ENCODE results near the gene METTL8. TPM values are rescaled to one million over a fixed set of nuclear protein-coding genes. Genes with fewer than 3 reads are reported as not detected.
A peak's percentile ranks its signal among the peaks of the same experiment; 100 is the strongest.

Gene METTL8
- total and polyA plus RNA-seq, 9 donors: 8.0 to 17.6 (median 12.4) TPM

DNA sequence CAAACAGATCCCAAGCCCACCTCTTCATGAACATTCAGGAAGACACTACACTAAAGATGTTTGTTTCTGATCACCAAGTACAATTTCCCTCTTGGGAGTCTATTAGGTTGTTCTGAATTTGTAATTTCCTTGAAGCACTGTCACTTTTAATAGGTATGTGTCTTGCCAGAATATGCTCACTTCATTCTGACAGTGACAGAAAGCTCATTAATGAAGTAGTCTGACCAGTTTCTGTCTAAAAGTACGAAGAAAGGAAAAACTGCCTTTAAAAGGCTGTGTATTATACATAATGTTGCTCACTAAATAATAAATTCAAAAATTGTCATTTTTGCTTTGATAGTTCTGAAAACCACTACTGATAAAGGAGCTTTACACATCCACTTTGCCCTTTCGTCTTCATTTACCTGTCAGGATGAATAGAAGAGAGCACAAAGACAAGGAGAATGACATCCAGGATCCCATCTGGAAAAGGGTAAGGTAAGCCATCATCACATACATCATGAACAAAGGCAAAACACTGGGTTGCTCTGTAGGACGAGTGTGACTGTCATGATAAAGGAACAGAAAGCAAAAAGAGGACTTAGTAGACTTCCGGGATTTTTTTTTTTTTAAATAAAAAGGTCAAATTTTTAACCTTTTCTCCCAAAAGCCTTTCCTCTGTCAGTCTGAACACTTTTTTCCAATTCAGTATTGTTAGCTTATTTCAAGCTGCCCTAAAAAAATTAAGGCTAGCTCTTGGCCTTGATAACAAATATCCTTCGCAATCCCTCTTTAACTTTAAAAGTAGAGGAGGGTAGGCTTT, 103.4 kb downstream of the METTL8 start:
- DNase-seq: no peak
- Histone ChIP-seq H3K36me3 (ENCODE audit: control insufficient read depth, insufficient read depth, low read length) (no peaks in the 10 kb centered on the region), H3K9me3 (replicated peaks; ENCODE audit: control insufficient read depth, low read depth, low read length) (no peaks in the 10 kb centered on the region), H3K4me1 (ENCODE audit: control insufficient read depth, insufficient read depth, low read length) (peaks cover 2% of the 10 kb centered on the region), H3K27ac (ENCODE audit: low read length) (no peak overlapping the region), H3K27me3 (ENCODE audit: control insufficient read depth, insufficient read depth, low read length) (no peaks in the 10 kb centered on the region), H3K4me3 (ENCODE audit: low read length) (no peak overlapping the region)
- WGBS (ENCODE audit: insufficient coverage): no CpG with 5 or more reads among the region's 5 CpGs

DNA sequence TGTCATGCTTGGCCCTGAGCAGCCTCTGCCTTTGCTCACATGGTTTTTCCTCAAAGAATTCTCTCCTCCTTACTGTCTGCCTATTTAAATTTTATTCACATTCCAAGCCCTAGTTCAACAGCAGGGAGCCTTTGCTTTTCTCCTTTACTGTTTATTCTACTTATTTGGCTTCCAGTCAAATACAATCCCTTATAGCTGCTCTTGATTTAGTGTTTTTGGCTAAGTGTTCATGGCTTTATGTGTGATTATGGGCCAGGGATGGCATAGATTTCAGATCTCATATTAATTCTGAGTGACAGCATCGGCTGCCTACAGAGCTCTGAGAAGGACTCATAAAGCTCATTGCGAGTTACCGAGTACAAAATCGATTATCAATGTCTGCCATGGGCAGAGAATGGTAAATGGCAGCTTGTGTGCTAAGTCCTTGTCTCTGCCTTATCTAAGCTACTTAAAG, 106.7 kb downstream of the METTL8 start:
- no peaks in the 10 kb centered on the region for H3K9me3 ChIP-seq (replicated peaks; ENCODE audit: control insufficient read depth, low read depth, low read length)
- no peaks in the 10 kb centered on the region for H3K4me1 ChIP-seq (ENCODE audit: control insufficient read depth, insufficient read depth, low read length)
- no peaks in the 10 kb centered on the region for H3K27me3 ChIP-seq (ENCODE audit: control insufficient read depth, insufficient read depth, low read length)
- H3K27ac ChIP-seq (ENCODE audit: low read length): no peak overlapping the region
- 77% methylated on average over 2 of the region's 4 CpGs for whole genome bisulfite sequencing (ENCODE audit: insufficient coverage)
- peaks cover 1% of the 10 kb centered on the region for H3K36me3 ChIP-seq (ENCODE audit: control insufficient read depth, insufficient read depth, low read length)
- no peak for DNase-seq
- no peak overlapping the region for H3K4me3 ChIP-seq (ENCODE audit: low read length)

GRCh38 chr2:171325886-171326585, 107.8 kb downstream of the METTL8 start:
- no peaks in the 10 kb centered on the region for H3K27me3 ChIP-seq (ENCODE audit: control insufficient read depth, insufficient read depth, low read length)
- 100% methylated on average over 1 of the region's 4 CpGs for WGBS (ENCODE audit: insufficient coverage)
- no peak overlapping the region for H3K4me3 ChIP-seq (ENCODE audit: low read length)
- no peaks in the 10 kb centered on the region for H3K4me1 ChIP-seq (ENCODE audit: control insufficient read depth, insufficient read depth, low read length)
- DNase-seq: no peak
- H3K9me3 ChIP-seq (replicated peaks; ENCODE audit: control insufficient read depth, low read depth, low read length): no peaks in the 10 kb centered on the region
- peaks cover 2% of the 10 kb centered on the region for H3K36me3 ChIP-seq (ENCODE audit: control insufficient read depth, insufficient read depth, low read length)
- H3K27ac ChIP-seq (ENCODE audit: low read length): no peak overlapping the region

GRCh38 chr2:171323971-171324528, 109.7 kb downstream of the METTL8 start:
- H3K4me1 ChIP-seq (ENCODE audit: control insufficient read depth, insufficient read depth, low read length): no peaks in the 10 kb centered on the region
- whole genome bisulfite sequencing (ENCODE audit: insufficient coverage): no CpG with 5 or more reads among the region's 5 CpGs
- H3K9me3 ChIP-seq (replicated peaks; ENCODE audit: control insufficient read depth, low read depth, low read length): no peaks in the 10 kb centered on the region
- no peak for DNase-seq
- no peaks in the 10 kb centered on the region for H3K27me3 ChIP-seq (ENCODE audit: control insufficient read depth, insufficient read depth, low read length)
- peaks cover 2% of the 10 kb centered on the region for H3K36me3 ChIP-seq (ENCODE audit: control insufficient read depth, insufficient read depth, low read length)
- no peak overlapping the region for H3K27ac ChIP-seq (ENCODE audit: low read length)
- H3K4me3 ChIP-seq (ENCODE audit: low read length): no peak overlapping the region

DNA sequence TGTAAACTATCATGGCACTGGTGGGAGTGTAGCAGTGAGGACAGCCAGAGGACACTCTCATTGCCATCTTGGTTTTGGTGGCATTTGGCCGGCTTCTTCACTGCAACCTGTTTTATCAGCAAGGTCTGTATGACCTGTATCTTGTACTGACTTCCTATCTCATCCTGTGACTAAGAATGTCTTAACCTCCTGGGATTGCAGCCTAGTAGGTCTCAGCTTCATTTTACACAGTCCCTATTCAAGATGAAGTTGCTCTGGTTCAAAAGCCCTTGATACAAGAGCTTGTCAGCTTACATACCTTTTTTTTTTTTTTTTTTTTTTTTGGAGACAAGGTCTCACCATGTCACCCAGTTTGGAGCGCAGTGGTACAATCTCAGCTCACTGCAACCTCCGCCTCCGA, 110.9 kb downstream of the METTL8 start:
- H3K4me3 ChIP-seq (ENCODE audit: low read length): no peak overlapping the region
- no peaks in the 10 kb centered on the region for H3K27me3 ChIP-seq (ENCODE audit: control insufficient read depth, insufficient read depth, low read length)
- no peak for DNase-seq
- no peaks in the 10 kb centered on the region for H3K4me1 ChIP-seq (ENCODE audit: control insufficient read depth, insufficient read depth, low read length)
- WGBS (ENCODE audit: insufficient coverage): 88% methylated on average over 1 of the region's 4 CpGs
- peaks cover 2% of the 10 kb centered on the region for H3K36me3 ChIP-seq (ENCODE audit: control insufficient read depth, insufficient read depth, low read length)
- no peak overlapping the region for H3K27ac ChIP-seq (ENCODE audit: low read length)
- no peaks in the 10 kb centered on the region for H3K9me3 ChIP-seq (replicated peaks; ENCODE audit: control insufficient read depth, low read depth, low read length)

DNA sequence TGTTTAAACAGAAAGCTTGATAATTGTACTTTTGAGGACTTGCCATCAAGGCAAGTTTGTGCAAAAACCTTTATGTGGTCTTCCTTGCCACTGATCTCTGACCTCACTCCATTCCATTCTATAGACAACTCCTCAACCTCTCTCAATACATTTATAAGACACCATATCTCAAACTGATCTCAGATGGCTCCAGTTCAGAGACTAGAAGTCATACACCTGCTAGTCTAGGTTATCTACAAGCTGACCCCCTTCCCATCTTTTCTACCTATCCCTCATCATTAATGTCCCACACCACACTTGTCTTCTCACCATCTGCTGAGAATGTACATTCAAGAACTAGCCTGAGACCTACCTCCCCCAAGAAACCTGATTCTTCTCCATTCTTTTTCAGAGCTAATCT, 113.1 kb downstream of the METTL8 start:
- Histone ChIP-seq H3K27me3 (ENCODE audit: control insufficient read depth, insufficient read depth, low read length) (no peaks in the 10 kb centered on the region), H3K4me3 (ENCODE audit: low read length) (no peak overlapping the region), H3K4me1 (ENCODE audit: control insufficient read depth, insufficient read depth, low read length) (peaks cover 8% of the 10 kb centered on the region), H3K9me3 (replicated peaks; ENCODE audit: control insufficient read depth, low read depth, low read length) (no peaks in the 10 kb centered on the region), H3K36me3 (ENCODE audit: control insufficient read depth, insufficient read depth, low read length) (peaks cover 2% of the 10 kb centered on the region), H3K27ac (ENCODE audit: low read length) (no peak overlapping the region)
- no peak for DNase-seq

- peaks cover 2% of the 10 kb centered on the region for H3K36me3 ChIP-seq (ENCODE audit: control insufficient read depth, insufficient read depth, low read length)
- no peaks in the 10 kb centered on the region for H3K27me3 ChIP-seq (ENCODE audit: control insufficient read depth, insufficient read depth, low read length)
- H3K9me3 ChIP-seq (replicated peaks; ENCODE audit: control insufficient read depth, low read depth, low read length): no peaks in the 10 kb centered on the region
- no peak overlapping the region for H3K27ac ChIP-seq (ENCODE audit: low read length)
- H3K4me1 ChIP-seq (ENCODE audit: control insufficient read depth, insufficient read depth, low read length): peaks cover 9% of the 10 kb centered on the region
- DNase-seq: no peak
- WGBS (ENCODE audit: insufficient coverage): 89% methylated on average over 4 of the region's 5 CpGs
- H3K4me3 ChIP-seq (ENCODE audit: low read length): no peak overlapping the region
Observed at GRCh38 chr2:171320208-171320621, 113.6 kb downstream of the METTL8 start.

GRCh38 chr2:171319164-171319810, 114.5 kb downstream of the METTL8 start:
- Histone ChIP-seq H3K36me3 (ENCODE audit: control insufficient read depth, insufficient read depth, low read length) (peaks cover 2% of the 10 kb centered on the region), H3K27me3 (ENCODE audit: control insufficient read depth, insufficient read depth, low read length) (no peaks in the 10 kb centered on the region), H3K4me1 (ENCODE audit: control insufficient read depth, insufficient read depth, low read length) (peaks cover 9% of the 10 kb centered on the region), H3K4me3 (ENCODE audit: low read length) (no peak overlapping the region), H3K27ac (ENCODE audit: low read length) (peak overlapping the region; percentile 60), H3K9me3 (replicated peaks; ENCODE audit: control insufficient read depth, low read depth, low read length) (no peaks in the 10 kb centered on the region)
- 60% methylated on average over 1 of the region's 12 CpGs for WGBS (ENCODE audit: insufficient coverage)
- DNase-seq: no peak

GRCh38 chr2:171318463-171318934, 115.3 kb downstream of the METTL8 start:
- DNase-seq: peak; percentile 85
- Histone ChIP-seq H3K4me3 (ENCODE audit: low read length) (no peak overlapping the region), H3K36me3 (ENCODE audit: control insufficient read depth, insufficient read depth, low read length) (peaks cover 2% of the 10 kb centered on the region), H3K9me3 (replicated peaks; ENCODE audit: control insufficient read depth, low read depth, low read length) (no peaks in the 10 kb centered on the region), H3K27me3 (ENCODE audit: control insufficient read depth, insufficient read depth, low read length) (no peaks in the 10 kb centered on the region), H3K4me1 (ENCODE audit: control insufficient read depth, insufficient read depth, low read length) (peaks cover 9% of the 10 kb centered on the region), H3K27ac (ENCODE audit: low read length) (peak overlapping the region; percentile 60)
- no CpG with 5 or more reads among the region's 6 CpGs for WGBS (ENCODE audit: insufficient coverage)
